ENCODE data around the gene MPDZ. TPM values are rescaled to one million over a fixed set of nuclear protein-coding genes. Genes with fewer than 3 reads are reported as not detected.

MPDZ gene
- total RNA-seq, 1 donor from 2014 or later: 88.3 TPM

DNA sequence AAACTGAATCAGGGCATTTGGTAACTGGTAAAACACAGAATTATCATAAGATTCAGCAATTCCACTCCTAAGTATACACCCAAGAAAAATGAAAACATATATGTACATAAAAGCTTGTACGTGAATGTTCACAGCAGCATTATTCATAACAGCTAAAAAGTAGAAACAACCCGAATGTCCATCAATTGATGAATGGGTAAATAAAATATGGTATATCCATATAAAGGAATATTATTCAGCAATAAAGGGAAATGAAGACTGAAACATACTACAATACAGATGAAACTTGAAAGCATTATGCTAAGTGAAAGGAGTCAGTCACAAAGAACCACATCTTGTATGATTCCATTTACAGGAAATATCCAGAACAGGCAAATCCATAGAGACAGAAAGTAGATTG is 65.5 kb downstream of the MPDZ start:
- no peaks in the 10 kb centered on the region for H3K9me3 ChIP-seq (ENCODE audit: low read depth)
- no peaks in the 10 kb centered on the region for H3K9me3 Mint-ChIP-seq
- peaks cover 40% of the 10 kb centered on the region for H3K36me3 Mint-ChIP-seq
- H3K27ac ChIP-seq: no peak overlapping the region
- H3F3A ChIP-seq (ENCODE audit: low read depth): no peaks in the 10 kb centered on the region
- no peak overlapping the region for H3K9ac ChIP-seq
- H3K4me1 Mint-ChIP-seq: no peaks in the 10 kb centered on the region
- TF ChIP-seq EZH2phosphoT487 (IDR thresholded peaks at IDR 0.05) (no peak), EZH2 (IDR thresholded peaks at IDR 0.05) (no peak)
- TF ChIP-seq, protein P1, sequence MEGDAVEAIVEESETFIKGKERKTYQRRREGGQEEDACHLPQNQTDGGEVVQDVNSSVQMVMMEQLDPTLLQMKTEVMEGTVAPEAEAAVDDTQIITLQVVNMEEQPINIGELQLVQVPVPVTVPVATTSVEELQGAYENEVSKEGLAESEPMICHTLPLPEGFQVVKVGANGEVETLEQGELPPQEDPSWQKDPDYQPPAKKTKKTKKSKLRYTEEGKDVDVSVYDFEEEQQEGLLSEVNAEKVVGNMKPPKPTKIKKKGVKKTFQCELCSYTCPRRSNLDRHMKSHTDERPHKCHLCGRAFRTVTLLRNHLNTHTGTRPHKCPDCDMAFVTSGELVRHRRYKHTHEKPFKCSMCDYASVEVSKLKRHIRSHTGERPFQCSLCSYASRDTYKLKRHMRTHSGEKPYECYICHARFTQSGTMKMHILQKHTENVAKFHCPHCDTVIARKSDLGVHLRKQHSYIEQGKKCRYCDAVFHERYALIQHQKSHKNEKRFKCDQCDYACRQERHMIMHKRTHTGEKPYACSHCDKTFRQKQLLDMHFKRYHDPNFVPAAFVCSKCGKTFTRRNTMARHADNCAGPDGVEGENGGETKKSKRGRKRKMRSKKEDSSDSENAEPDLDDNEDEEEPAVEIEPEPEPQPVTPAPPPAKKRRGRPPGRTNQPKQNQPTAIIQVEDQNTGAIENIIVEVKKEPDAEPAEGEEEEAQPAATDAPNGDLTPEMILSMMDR (IDR thresholded peaks at IDR 0.05): no peak
- no peaks in the 10 kb centered on the region for H3K79me2 ChIP-seq (ENCODE audit: low read depth)
- peaks cover 13% of the 10 kb centered on the region for H3K36me3 ChIP-seq
- H3K4me3 Mint-ChIP-seq: no peak overlapping the region
- no peaks in the 10 kb centered on the region for H3K27me3 Mint-ChIP-seq (ENCODE audit: insufficient read depth, low read depth)
- no peak overlapping the region for H3K4me2 ChIP-seq
- H3K4me3 ChIP-seq: no peak overlapping the region
- DNase-seq (ENCODE audit: low spot score): no peak
- no peaks in the 10 kb centered on the region for H3K4me1 ChIP-seq
- no peaks in the 10 kb centered on the region for H3K27me3 ChIP-seq
- no peak overlapping the region for H2AFZ ChIP-seq (replicated peaks)
- no peaks in the 10 kb centered on the region for H4K20me1 ChIP-seq (ENCODE audit: low read depth)
- no peak overlapping the region for H3K27ac Mint-ChIP-seq

DNA sequence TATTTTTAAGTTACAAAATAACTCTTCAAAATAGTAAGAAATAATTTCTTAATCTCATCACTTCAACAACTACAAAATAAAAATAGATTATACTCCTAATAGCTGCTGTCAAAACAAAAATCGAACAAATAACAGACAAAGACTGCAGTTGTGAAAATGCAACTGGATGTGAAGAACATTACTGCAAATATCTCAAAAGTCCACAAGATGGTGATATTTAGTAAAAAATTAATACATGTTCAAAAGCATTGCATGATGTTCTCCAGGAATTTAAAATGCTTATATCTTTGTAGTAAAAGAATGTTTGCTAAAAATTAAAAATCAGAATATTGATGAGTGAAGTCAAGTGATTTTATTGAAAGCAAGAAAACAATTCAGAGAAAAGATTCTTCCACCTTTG is 66.2 kb downstream of the MPDZ start:
- TF ChIP-seq, protein P1 (IDR thresholded peaks at IDR 0.05): peak; percentile 23
- no peak for TF ChIP-seq EZH2 (IDR thresholded peaks at IDR 0.05)
- no peaks in the 10 kb centered on the region for H3K27me3 ChIP-seq
- Mint-ChIP-seq H3K4me3 (no peak overlapping the region), H3K27me3 (ENCODE audit: insufficient read depth, low read depth) (no peaks in the 10 kb centered on the region), H3K9me3 (no peaks in the 10 kb centered on the region), H3K27ac (no peak overlapping the region), H3K36me3 (peaks cover 42% of the 10 kb centered on the region), H3K4me1 (no peaks in the 10 kb centered on the region)
- H3K9me3 ChIP-seq (ENCODE audit: low read depth): no peaks in the 10 kb centered on the region
- no peak overlapping the region for H3K4me2 ChIP-seq
- no peaks in the 10 kb centered on the region for H4K20me1 ChIP-seq (ENCODE audit: low read depth)
- H2AFZ ChIP-seq (replicated peaks): no peak overlapping the region
- H3K27ac ChIP-seq: no peak overlapping the region
- H3K9ac ChIP-seq: no peak overlapping the region
- H3K4me3 ChIP-seq: no peak overlapping the region
- no peaks in the 10 kb centered on the region for H3K79me2 ChIP-seq (ENCODE audit: low read depth)
- H3K36me3 ChIP-seq: peaks cover 13% of the 10 kb centered on the region
- H3K4me1 ChIP-seq: no peaks in the 10 kb centered on the region
- no peak for DNase-seq (ENCODE audit: low spot score)
- H3F3A ChIP-seq (ENCODE audit: low read depth): no peaks in the 10 kb centered on the region

DNA sequence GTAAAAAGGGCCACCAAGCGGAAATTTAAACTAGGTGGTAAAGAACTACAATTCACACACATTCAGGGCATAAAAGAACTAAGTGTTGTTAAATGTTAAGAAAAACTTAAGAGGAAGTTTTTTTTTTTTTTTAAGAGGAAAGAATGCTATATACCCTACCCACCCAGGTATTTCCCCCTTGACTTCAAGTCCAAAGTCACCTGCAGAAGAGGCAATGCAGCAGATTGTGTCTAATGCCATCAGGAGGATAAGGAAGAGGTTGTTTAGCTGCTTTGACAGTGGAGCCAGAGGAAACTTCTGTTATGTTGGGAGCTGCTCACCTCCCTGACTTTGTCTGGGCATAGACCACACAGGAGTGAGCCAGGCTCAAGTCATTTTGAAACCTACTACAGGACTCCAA is 69.2 kb downstream of the MPDZ start:
- H3K4me1 Mint-ChIP-seq: no peaks in the 10 kb centered on the region
- H3K27me3 Mint-ChIP-seq (ENCODE audit: insufficient read depth, low read depth): peaks cover 2% of the 10 kb centered on the region
- H3K4me1 ChIP-seq: no peaks in the 10 kb centered on the region
- no peaks in the 10 kb centered on the region for H3K9me3 ChIP-seq (ENCODE audit: low read depth)
- no peak overlapping the region for H3K9ac ChIP-seq
- peaks cover 49% of the 10 kb centered on the region for H3K36me3 Mint-ChIP-seq
- TF ChIP-seq EZH2phosphoT487 (IDR thresholded peaks at IDR 0.05) (no peak), EZH2 (IDR thresholded peaks at IDR 0.05) (no peak)
- TF ChIP-seq, protein P1 (IDR thresholded peaks at IDR 0.05): no peak
- H2AFZ ChIP-seq (replicated peaks): no peak overlapping the region
- no peak overlapping the region for H3K27ac ChIP-seq
- H3K4me3 ChIP-seq: no peak overlapping the region
- peaks cover 13% of the 10 kb centered on the region for H3K36me3 ChIP-seq
- H3K4me3 Mint-ChIP-seq: no peak overlapping the region
- no peaks in the 10 kb centered on the region for H3F3A ChIP-seq (ENCODE audit: low read depth)
- no peak overlapping the region for H3K4me2 ChIP-seq
- no peaks in the 10 kb centered on the region for H3K9me3 Mint-ChIP-seq
- H3K27ac Mint-ChIP-seq: no peak overlapping the region
- no peaks in the 10 kb centered on the region for H3K79me2 ChIP-seq (ENCODE audit: low read depth)
- no peaks in the 10 kb centered on the region for H4K20me1 ChIP-seq (ENCODE audit: low read depth)
- H3K27me3 ChIP-seq: no peaks in the 10 kb centered on the region
- no peak for DNase-seq (ENCODE audit: low spot score)

Measured in neural progenitor cell (in vitro differentiated cells).